Vagina (tissue), 2 donors: ENCODE results near the gene ACY1. TPM values are rescaled to one million over a fixed set of nuclear protein-coding genes. Genes with fewer than 3 reads are reported as not detected.

Experiments
- DNase-seq, 2 donors: peaks; one replicate each; pipeline ENCODE4 v3.0.0-alpha.2; 2017; ENCODE audit errors: extremely low spot score in 2 of 2
- H3K27ac ChIP-seq: fragments of 200-600 bp; sonication (generic); one replicate; pipeline ENCODE4 v1.5.1; 2019
- H3K27me3 ChIP-seq: fragments of 200-600 bp; sonication (generic); one replicate; pipeline ENCODE4 v1.5.1; 2019
- H3K36me3 ChIP-seq, 2 donors: fragments of 200-600 bp; sonication (generic); one replicate each; pipeline ENCODE4 v1.5.1; 2017 to 2019
- H3K4me1 ChIP-seq: fragments of 200-600 bp; sonication (generic); one replicate; pipeline ENCODE4 v1.5.1; 2019
- H3K4me3 ChIP-seq, 2 donors: fragments of 200-600 bp; sonication (generic); 1 replicate in 1 of 2; 2 replicates in 1 of 2; pipeline ENCODE4 v1.5.1; 2016 to 2019
- H3K9me3 ChIP-seq: fragments of 200-600 bp; sonication (generic); one replicate; pipeline ENCODE4 v1.5.1; 2019
- CTCF ChIP-seq, 3 experiments: fragments of 450-650 bp in 2 of 3; fragments of 200-600 bp in 1 of 3; sonication (generic) in 1 of 3; IDR thresholded peaks; one replicate each; pipeline ENCODE4 v1.5.1; 2017 to 2019; ENCODE audit warnings: antibody characterized with exemption in 3 of 3, mild to moderate bottlenecking in 2 of 3, moderate library complexity in 2 of 3
- POLR2A ChIP-seq, 2 donors: fragments of 450-650 bp; IDR thresholded peaks; one replicate each; pipeline ENCODE4 v1.6.1; 2017; ENCODE audit warnings: antibody characterized with exemption in 2 of 2, mild to moderate bottlenecking in 2 of 2, moderate library complexity in 2 of 2
- POLR2AphosphoS5 ChIP-seq, 2 donors: sonication (generic); formaldehyde crosslinking; IDR thresholded peaks; one replicate each; pipeline ENCODE4 v1.9.0; 2017; ENCODE audit warnings: antibody characterized with exemption in 2 of 2, mild to moderate bottlenecking in 2 of 2, low read depth in 1 of 2; ENCODE audit not compliant: insufficient read depth in 1 of 2
- intact Hi-C: fragments of 100-400 bp; cut with DNase I; formaldehyde crosslinking; loops from one replicate; pipeline ENCODE4 v1.15.1; 2023
- total RNA-seq: library from RNA; depleted of rRNA; stranded (reverse); fragments of >200 nt; gene quantifications from one replicate; pipeline ENCODE4 v1.2.3, GENCODE V29; 2016

ACY1 gene
- total RNA-seq, 1 donor from 2014 or later, result 29.7 TPM

DNA sequence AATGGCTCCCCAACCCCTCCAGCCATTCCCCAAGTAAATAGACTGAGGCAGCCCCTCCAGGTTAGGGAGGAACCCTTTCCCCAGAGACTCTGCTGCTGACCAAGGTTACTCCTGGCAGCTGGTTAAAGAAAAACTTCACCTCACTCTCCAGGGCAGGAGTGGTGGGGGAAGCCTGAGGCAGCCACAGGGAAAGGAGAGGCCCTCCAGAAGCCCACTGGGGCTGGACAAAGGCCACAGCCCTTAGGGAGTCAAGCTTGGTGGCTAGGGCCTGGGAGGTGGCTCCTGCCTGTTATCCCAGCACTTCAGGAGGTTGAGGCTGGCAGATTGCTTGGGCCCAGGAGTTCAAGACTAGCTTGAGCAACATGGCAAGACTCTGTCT lies 923 bp downstream of the ACY1 start:
- H3K4me1 ChIP-seq, result peaks cover 28% of the 10 kb centered on the region
- no peaks in the 10 kb centered on the region for H3K36me3 ChIP-seq
- TF ChIP-seq POLR2A (IDR thresholded peaks at IDR 0.05) (no peak), POLR2AphosphoS5 (IDR thresholded peaks at IDR 0.05; ENCODE audit: insufficient read depth in 1 of 2, low read depth in 1 of 2) (no peak), CTCF (IDR thresholded peaks at IDR 0.05) (no peak)
- H3K4me3 ChIP-seq, result no peak overlapping the region
- H3K27me3 ChIP-seq, result no peaks in the 10 kb centered on the region
- H3K27ac ChIP-seq, result peak overlapping the region; percentile 91
- no peaks in the 10 kb centered on the region for H3K9me3 ChIP-seq
- intact Hi-C loops, result no loop called here
- DNase-seq, result no peak

DNA sequence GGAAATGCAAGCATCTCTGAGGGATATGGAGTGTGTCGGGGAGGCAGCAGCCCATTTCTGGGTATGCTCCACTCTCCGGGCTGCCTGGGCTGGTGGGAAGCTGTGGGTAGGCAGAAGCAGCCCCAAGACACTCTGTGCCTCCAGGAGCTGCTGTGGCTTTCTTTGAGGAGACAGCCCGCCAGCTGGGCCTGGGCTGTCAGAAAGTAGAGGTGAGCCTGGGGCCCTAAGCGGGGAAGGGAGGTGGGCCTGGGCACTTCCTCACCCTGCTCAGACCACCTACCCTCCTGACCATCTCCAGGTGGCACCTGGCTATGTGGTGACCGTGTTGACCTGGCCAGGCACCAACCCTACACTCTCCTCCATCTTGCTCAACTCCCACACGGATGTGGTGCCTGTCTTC lies 1.7 kb downstream of the ACY1 start:
- Histone ChIP-seq H3K4me1 (peaks cover 28% of the 10 kb centered on the region), H3K27ac (no peak overlapping the region), H3K27me3 (no peaks in the 10 kb centered on the region), H3K9me3 (no peaks in the 10 kb centered on the region), H3K36me3 (no peaks in the 10 kb centered on the region), H3K4me3 (no peak overlapping the region)
- no peak for TF ChIP-seq POLR2A (IDR thresholded peaks at IDR 0.05)
- TF ChIP-seq POLR2AphosphoS5 (IDR thresholded peaks at IDR 0.05; ENCODE audit: insufficient read depth in 1 of 2, low read depth in 1 of 2), result no peak
- TF ChIP-seq CTCF (IDR thresholded peaks at IDR 0.05), result no peak
- no peak for DNase-seq
- intact Hi-C loops, result no loop called here

- H3K4me1 ChIP-seq, result peaks cover 28% of the 10 kb centered on the region
- intact Hi-C loops, result no loop called here
- no peak overlapping the region for H3K27ac ChIP-seq
Measured at GRCh38 chr3:51986010-51986947, 2.9 kb downstream of the ACY1 start.

GRCh38 chr3:51987568-51987967 lies 4.2 kb downstream of the ACY1 start:
- no peak overlapping the region for H3K27ac ChIP-seq
- intact Hi-C loops, result no loop called here
- no peak for DNase-seq
- TF ChIP-seq POLR2AphosphoS5 (IDR thresholded peaks at IDR 0.05; ENCODE audit: insufficient read depth in 1 of 2, low read depth in 1 of 2) (no peak), POLR2A (IDR thresholded peaks at IDR 0.05) (no peak), CTCF (IDR thresholded peaks at IDR 0.05) (no peak)
- no peaks in the 10 kb centered on the region for H3K9me3 ChIP-seq
- peaks cover 16% of the 10 kb centered on the region for H3K4me1 ChIP-seq
- H3K36me3 ChIP-seq, result no peaks in the 10 kb centered on the region
- H3K27me3 ChIP-seq, result no peaks in the 10 kb centered on the region
- no peak overlapping the region for H3K4me3 ChIP-seq

More at GRCh38 chr3:51986010-51986947, 2.9 kb downstream of the ACY1 start:
- Histone ChIP-seq H3K9me3 (no peaks in the 10 kb centered on the region), H3K27me3 (no peaks in the 10 kb centered on the region), H3K4me3 (no peak overlapping the region), H3K36me3 (no peaks in the 10 kb centered on the region)
- TF ChIP-seq POLR2AphosphoS5 (IDR thresholded peaks at IDR 0.05; ENCODE audit: insufficient read depth in 1 of 2, low read depth in 1 of 2), result no peak
- no peak for TF ChIP-seq POLR2A (IDR thresholded peaks at IDR 0.05)
- no peak for TF ChIP-seq CTCF (IDR thresholded peaks at IDR 0.05)
- no peak for DNase-seq
